Measurements from ENCODE around the gene PPP1R15B. TPM values are rescaled to one million over a fixed set of nuclear protein-coding genes. Genes with fewer than 3 reads are reported as not detected.

PPP1R15B gene
- total RNA-seq, 1 donor from 2014 or later: 47.4 TPM

- no peak overlapping the region for H3K4me3 Mint-ChIP-seq (ENCODE audit: unreplicated experiment)
- no peak overlapping the region for H3K27ac Mint-ChIP-seq (ENCODE audit: unreplicated experiment)
- DNase-seq (ENCODE audit: extremely low spot score, unreplicated experiment): no peak
Measured at GRCh38 chr1:204448344-204448964, 36.8 kb upstream of the PPP1R15B start.

GRCh38 chr1:204447736-204448135, 36.1 kb upstream of the PPP1R15B start:
- TF ChIP-seq CTCF (IDR thresholded peaks at IDR 0.05): no peak
- no peak for DNase-seq (ENCODE audit: extremely low spot score, unreplicated experiment)
- H3K4me1 Mint-ChIP-seq (ENCODE audit: unreplicated experiment): peaks cover 5% of the 10 kb centered on the region
- no peaks in the 10 kb centered on the region for H3K27me3 Mint-ChIP-seq (ENCODE audit: unreplicated experiment)
- H3K36me3 Mint-ChIP-seq (ENCODE audit: unreplicated experiment): peaks cover 32% of the 10 kb centered on the region
- no peak overlapping the region for H3K27ac Mint-ChIP-seq (ENCODE audit: unreplicated experiment)
- H3K4me3 Mint-ChIP-seq (ENCODE audit: unreplicated experiment): no peak overlapping the region
- H3K9me3 Mint-ChIP-seq (ENCODE audit: unreplicated experiment): no peaks in the 10 kb centered on the region

More at GRCh38 chr1:204448344-204448964, 36.8 kb upstream of the PPP1R15B start:
- H3K27me3 Mint-ChIP-seq (ENCODE audit: unreplicated experiment): no peaks in the 10 kb centered on the region
- peaks cover 5% of the 10 kb centered on the region for H3K4me1 Mint-ChIP-seq (ENCODE audit: unreplicated experiment)
- peaks cover 33% of the 10 kb centered on the region for H3K36me3 Mint-ChIP-seq (ENCODE audit: unreplicated experiment)
- no peak for TF ChIP-seq CTCF (IDR thresholded peaks at IDR 0.05)
- H3K9me3 Mint-ChIP-seq (ENCODE audit: unreplicated experiment): no peaks in the 10 kb centered on the region

- H3K4me1 Mint-ChIP-seq (ENCODE audit: unreplicated experiment): peaks cover 5% of the 10 kb centered on the region
- no peak overlapping the region for H3K27ac Mint-ChIP-seq (ENCODE audit: unreplicated experiment)
- no peak for TF ChIP-seq CTCF (IDR thresholded peaks at IDR 0.05)
- DNase-seq (ENCODE audit: extremely low spot score, unreplicated experiment): no peak
- H3K36me3 Mint-ChIP-seq (ENCODE audit: unreplicated experiment): peaks cover 36% of the 10 kb centered on the region
- H3K27me3 Mint-ChIP-seq (ENCODE audit: unreplicated experiment): no peaks in the 10 kb centered on the region
- H3K4me3 Mint-ChIP-seq (ENCODE audit: unreplicated experiment): no peak overlapping the region
- H3K9me3 Mint-ChIP-seq (ENCODE audit: unreplicated experiment): no peaks in the 10 kb centered on the region
Measured at GRCh38 chr1:204447190-204447589, 35.6 kb upstream of the PPP1R15B start.

GRCh38 chr1:204446413-204447111, 34.9 kb upstream of the PPP1R15B start:
- H3K36me3 Mint-ChIP-seq (ENCODE audit: unreplicated experiment): peaks cover 41% of the 10 kb centered on the region
- peaks cover 5% of the 10 kb centered on the region for H3K4me1 Mint-ChIP-seq (ENCODE audit: unreplicated experiment)
- no peaks in the 10 kb centered on the region for H3K9me3 Mint-ChIP-seq (ENCODE audit: unreplicated experiment)
- H3K4me3 Mint-ChIP-seq (ENCODE audit: unreplicated experiment): peak overlapping the region; percentile 26
- TF ChIP-seq CTCF (IDR thresholded peaks at IDR 0.05): peak; percentile 61
- H3K27me3 Mint-ChIP-seq (ENCODE audit: unreplicated experiment): no peaks in the 10 kb centered on the region
- H3K27ac Mint-ChIP-seq (ENCODE audit: unreplicated experiment): no peak overlapping the region
- peak; percentile 88 for DNase-seq (ENCODE audit: extremely low spot score, unreplicated experiment)

GRCh38 chr1:204445860-204446412, 34.3 kb upstream of the PPP1R15B start:
- peak; percentile 46 for TF ChIP-seq CTCF (IDR thresholded peaks at IDR 0.05)
- no peak for DNase-seq (ENCODE audit: extremely low spot score, unreplicated experiment)
- Mint-ChIP-seq H3K4me1 (ENCODE audit: unreplicated experiment) (peaks cover 5% of the 10 kb centered on the region), H3K9me3 (ENCODE audit: unreplicated experiment) (no peaks in the 10 kb centered on the region), H3K27ac (ENCODE audit: unreplicated experiment) (no peak overlapping the region), H3K4me3 (ENCODE audit: unreplicated experiment) (no peak overlapping the region), H3K27me3 (ENCODE audit: unreplicated experiment) (no peaks in the 10 kb centered on the region), H3K36me3 (ENCODE audit: unreplicated experiment) (peaks cover 42% of the 10 kb centered on the region)

Measured in osteocyte (in vitro differentiated cells).